Measurements from ENCODE around the gene PPM1E.

DNA sequence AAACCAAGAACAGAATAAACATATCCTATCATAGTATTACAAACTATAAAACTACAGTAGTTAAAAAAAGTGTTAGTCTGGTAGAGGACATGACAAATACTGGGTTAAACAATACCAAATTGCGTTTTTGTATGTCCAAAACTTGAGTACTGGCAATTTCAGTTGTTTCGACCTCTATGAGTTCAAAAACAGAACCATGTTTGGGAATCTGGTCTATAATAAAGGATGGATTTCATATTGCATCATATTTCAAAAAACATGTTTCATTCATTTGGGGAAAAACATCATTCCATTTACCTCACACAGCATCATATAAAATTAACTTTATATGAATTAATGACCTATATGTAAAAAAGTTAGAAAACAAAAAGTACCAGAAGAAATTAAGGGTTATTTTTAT lies 269.3 kb downstream of the PPM1E start:
- TF ChIP-seq, protein P1, sequence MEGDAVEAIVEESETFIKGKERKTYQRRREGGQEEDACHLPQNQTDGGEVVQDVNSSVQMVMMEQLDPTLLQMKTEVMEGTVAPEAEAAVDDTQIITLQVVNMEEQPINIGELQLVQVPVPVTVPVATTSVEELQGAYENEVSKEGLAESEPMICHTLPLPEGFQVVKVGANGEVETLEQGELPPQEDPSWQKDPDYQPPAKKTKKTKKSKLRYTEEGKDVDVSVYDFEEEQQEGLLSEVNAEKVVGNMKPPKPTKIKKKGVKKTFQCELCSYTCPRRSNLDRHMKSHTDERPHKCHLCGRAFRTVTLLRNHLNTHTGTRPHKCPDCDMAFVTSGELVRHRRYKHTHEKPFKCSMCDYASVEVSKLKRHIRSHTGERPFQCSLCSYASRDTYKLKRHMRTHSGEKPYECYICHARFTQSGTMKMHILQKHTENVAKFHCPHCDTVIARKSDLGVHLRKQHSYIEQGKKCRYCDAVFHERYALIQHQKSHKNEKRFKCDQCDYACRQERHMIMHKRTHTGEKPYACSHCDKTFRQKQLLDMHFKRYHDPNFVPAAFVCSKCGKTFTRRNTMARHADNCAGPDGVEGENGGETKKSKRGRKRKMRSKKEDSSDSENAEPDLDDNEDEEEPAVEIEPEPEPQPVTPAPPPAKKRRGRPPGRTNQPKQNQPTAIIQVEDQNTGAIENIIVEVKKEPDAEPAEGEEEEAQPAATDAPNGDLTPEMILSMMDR (IDR thresholded peaks at IDR 0.05), result no peak
- TF ChIP-seq ZFX (IDR thresholded peaks at IDR 0.05; ENCODE audit: borderline replicate concordance), result no peak

Measured in 22Rv1 (cell line).